HCEC 1CT (cell line): Measurements from ENCODE around the gene DNHD1.

Experiments used
- DNase-seq: peaks from one replicate; pipeline ENCODE4 v3.0.0-alpha.2; 2017

The DNHD1 gene

DNA sequence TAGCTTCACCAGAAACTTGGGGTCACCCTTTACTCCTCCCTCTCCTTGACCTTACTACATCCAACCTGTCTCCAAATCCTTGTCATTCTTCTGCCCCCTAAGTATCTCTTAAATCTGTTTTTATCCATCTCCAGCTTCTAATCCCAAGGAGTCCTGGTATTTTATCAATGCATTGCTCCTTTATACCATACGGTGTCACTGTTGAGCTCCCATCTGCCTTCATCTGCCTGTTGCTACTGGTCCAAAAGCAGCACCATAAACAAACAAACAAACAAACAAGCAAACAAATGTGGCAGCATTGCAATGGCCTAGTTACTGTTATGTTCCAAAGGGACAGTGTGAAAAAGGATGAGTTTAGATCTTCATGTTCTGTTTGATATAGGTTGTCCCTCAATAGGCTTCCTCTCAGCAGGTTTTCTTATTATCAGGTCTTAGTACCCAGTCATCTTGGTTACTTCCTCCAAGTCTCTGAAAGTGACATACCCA, 34.2 kb downstream of the DNHD1 start:
- peak; percentile 33 for DNase-seq

DNA sequence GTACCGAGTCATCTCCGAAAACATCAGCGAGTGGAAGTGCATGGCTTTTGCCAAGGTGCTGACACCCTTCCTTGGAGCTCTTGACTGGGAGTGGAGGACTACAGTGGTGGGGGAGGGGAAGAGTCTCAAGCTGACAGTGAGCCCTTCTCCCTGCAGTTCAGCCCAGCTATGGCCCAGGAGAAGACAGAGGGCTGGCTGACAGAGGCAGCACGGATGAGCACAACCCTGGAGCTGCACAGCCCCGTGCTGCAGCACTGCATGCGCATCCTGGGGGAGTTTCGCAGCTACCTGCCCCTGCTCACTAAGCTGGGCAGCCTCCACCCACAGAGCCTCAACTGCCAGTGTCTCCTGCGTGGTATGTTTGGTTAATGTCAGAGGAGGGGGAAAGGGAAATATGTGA, 41.4 kb downstream of the DNHD1 start:
- DNase-seq, result no peak

DNA sequence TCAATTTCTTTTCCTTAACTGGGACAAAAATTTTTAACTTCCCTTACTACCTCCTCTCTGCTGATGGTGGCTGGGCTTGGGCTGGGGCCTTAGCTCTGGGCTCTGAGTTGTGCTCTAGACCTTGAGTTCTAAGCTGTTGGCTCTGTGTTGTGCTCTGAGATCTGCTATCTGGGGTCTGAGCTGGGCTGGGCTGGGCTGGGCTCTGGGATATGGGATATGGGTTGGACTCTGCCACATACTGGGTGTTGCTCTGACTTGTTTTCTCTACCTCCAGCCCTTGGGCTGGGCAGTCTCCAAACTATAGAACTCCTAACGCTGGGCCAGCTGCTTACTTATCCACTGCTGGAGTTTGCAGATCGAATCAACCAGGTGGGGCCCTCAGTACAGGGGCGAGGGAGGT, 41.9 kb downstream of the DNHD1 start:
- no peak for DNase-seq

DNA sequence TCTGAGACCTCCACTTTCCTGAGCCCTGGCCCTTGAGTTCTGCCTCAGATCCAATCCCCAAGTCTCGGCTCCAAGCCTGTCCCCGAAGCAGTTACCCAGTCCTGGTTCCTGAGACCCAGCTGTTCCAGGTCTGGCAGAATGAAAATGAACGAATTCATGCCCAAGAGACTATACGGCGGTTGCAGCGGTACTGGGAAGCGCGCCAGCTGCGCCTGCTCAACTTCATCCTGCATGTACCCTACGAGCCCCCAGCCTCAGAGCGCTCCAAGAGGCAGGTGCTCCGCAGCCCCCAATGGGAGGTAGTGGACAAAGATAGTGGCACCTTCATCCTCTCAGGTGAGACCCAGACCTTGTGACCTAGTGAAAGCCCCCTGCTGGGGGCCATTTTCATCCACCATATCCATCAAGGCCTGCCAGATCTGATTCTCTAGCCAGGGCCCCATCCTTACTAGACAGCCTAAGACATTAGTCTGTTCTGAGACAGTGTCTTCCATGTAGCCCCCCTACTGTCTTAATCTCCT, 42.7 kb downstream of the DNHD1 start:
- DNase-seq, result no peak

DNA sequence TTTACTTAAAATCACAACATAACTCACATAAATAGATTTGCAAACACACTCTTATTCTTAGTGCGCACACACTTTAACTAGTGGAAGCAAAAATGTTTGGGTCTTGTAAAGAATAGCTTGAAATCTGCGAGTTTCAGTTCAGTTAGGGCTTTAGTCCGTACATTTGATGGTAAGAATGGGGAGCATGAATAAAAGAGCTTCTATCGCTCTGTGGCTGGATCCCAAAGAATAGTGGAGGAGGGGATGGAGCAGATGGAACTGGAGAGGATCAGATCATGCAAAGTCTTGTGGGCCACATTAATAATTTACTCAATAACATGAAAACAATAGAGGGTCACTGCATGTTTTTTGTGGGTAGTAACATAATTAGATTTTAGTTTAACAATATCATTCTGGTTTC, 44.3 kb downstream of the DNHD1 start:
- DNase-seq, result no peak

DNA sequence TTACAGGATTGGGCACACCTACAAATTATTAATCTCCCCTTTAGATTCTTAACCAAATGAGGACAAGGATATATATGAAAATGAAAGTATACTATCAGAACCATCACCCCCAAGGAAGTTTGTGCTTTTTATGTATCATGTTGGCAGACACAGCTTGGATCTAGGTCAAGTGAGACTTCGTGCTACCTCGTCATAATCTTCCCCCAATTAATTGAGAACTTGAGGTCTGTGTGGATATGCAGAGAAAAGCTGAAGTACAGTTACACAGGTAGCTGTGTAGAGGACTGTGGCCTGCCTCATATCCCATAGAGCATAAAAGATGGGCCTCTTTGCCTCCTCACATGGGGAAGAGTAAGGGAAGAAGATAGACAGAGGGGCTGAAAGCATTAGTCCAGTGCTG, 45.6 kb downstream of the DNHD1 start:
- no peak for DNase-seq

DNA sequence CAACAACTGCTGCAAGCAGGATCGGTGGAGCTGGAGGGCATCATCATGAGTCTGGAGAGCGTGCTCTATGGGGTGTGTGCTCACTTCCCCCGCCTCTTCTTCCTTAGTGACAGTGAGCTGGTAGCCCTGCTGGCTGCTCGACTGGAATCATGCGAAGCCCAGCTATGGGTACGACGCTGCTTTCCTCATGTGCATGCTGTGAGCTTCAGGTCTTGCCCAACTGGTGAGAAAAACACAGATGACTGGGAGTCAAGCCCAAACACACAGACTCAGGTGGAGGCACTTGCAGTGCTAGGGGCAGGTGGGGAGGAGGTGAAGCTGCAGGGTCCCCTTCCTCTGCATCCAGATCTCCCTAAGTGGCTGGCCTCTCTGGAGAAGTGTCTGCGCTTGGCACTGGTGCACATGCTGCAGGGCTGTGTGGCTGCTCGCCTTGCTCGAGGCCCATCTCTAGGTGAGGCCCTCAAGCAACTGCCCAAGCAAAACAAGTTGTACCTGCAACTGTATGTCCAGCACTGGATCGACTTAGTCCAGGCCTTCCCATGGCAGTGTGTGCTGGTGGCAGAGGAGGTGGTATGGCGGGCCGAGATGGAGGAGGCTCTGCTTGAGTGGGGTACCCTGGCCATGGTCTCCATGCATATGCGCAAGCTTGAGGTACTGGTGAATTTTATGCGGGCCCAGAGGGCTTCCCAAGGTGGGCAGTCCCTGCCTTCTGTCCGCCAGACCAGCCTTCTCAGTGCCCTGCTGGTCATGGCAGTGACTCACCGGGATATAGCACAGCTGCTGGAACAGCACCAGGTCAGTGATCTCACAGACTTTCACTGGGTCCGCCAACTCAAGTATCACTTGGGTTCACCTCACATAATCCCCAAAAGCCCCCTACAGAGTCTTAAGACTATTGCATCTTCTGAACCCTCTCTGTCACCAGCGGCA, 48.1 kb downstream of the DNHD1 start:
- peak; percentile 15 for DNase-seq

DNA sequence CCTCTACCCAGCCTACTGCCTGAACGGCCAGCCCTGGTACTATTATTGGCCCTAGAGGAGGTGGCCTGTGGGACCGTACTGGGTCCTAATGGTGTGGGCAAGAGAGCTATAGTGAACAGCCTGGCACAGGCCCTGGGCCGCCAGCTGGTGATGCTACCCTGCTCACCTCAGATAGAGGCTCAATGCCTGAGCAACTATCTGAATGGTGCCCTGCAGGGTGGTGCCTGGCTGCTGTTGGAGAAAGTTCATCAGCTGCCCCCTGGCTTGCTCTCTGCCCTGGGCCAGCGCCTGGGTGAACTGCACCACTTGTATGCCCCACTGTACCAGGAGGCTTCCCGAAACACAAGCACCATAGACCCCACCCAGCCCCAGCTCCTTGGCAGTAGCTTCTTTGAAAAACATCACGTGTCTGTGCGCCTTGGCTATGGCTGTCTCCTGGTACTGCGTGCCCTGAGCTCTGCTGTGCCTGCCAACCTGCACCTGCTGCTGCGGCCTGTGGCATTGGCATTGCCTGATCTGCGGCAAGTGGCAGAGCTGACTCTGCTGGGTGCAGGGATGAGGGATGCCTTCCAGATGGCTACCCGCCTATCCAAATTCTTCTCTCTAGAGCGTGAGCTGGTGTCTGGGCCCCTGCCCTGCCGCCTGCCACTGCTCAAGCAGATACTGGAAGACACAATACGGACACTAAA, 49.0 kb downstream of the DNHD1 start:
- DNase-seq, result no peak

DNA sequence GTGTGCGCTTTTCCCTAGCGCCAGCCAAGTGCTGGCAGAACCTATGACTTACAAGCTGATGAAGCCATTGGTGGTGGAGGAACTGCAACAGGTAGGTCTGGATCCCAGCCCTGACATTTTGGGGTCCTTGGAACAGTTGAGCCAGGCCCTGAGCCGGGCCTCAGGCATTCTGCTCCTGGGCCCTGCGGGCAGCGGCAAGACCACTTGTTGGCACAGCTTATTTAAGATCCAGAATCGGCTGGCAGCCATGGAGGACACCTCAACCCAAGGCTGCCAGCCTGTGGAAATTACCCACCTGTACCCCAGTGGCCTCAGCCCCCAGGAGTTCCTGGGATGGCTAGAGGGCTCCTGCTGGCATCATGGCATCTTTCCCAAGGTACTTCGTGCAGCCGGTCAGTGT, 49.7 kb downstream of the DNHD1 start:
- no peak for DNase-seq

DNA sequence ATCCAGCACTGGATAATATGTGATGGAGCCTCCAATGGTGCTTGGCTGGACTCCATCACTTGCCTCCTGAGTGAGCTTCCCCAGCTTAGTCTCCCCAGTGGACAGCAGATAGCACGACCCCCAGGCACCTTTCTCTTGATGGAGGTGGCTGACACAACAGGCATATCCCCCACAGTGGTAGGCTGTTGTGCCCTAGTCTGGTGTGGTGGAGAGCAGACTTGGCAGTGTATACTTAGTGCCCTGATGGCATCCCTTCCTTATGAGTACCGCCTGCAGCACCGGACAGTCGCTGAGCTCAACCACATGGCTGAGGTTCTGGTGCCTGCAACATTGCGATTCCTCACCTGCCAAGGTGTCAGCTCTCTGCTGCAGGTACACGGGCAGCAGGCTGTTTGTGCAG, 50.1 kb downstream of the DNHD1 start:
- DNase-seq, result no peak

DNA sequence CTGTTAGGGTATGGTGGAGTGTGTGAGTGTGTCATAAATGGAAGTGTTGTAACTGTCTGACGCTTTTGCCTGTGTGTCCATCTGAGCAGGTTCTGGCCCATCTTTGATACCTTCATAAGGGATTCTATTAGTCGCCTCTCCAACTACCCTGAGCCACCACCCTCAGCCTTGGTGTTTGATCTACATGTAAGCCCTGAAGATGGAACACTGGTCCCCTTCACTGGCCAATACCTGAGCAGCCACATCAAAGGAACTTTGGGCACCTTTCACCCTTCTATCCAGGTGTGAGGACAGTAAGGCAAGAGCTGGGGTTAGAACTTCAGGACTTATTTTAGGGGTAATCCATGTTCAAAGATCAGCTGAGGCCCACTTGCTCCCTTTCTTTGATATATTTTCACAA, 51.0 kb downstream of the DNHD1 start:
- DNase-seq, result no peak

DNA sequence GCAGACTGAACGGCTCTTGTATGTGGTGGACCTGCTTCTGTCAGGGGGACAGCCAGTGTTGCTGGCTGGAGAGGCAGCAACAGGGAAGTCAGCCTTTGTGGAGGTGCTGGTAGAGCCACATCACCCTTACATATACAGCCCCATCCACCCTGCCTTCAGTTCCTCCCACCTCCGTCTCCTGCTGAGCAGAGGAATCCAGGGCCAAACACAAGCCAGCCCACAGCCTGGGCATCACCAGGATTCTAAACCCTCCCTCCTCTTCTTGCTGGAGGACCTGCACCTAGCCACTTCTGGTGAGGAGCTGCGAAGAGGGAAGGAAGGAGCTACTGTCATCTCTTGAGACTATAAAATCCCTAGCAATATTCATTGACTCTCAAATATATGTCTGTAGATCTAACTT, 51.6 kb downstream of the DNHD1 start:
- no peak for DNase-seq

DNA sequence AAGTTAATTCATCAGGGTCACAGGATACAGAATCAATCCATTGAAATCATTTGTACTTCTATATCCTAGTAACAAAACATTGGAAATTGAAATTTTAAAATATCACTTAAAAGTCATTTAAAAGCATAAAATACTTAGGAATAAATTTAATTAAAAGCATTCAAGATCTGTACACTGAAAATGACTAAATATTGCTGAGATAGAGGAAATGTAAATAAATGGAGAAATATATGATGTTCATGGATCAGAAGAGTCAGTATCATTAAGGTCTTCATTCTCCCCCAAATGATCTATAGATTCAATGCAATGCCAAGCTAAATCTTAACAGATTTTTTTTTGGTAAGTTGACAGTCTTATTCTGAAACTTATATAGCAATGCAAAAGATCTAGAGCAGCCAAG, 56.6 kb downstream of the DNHD1 start:
- DNase-seq, result no peak

DNA sequence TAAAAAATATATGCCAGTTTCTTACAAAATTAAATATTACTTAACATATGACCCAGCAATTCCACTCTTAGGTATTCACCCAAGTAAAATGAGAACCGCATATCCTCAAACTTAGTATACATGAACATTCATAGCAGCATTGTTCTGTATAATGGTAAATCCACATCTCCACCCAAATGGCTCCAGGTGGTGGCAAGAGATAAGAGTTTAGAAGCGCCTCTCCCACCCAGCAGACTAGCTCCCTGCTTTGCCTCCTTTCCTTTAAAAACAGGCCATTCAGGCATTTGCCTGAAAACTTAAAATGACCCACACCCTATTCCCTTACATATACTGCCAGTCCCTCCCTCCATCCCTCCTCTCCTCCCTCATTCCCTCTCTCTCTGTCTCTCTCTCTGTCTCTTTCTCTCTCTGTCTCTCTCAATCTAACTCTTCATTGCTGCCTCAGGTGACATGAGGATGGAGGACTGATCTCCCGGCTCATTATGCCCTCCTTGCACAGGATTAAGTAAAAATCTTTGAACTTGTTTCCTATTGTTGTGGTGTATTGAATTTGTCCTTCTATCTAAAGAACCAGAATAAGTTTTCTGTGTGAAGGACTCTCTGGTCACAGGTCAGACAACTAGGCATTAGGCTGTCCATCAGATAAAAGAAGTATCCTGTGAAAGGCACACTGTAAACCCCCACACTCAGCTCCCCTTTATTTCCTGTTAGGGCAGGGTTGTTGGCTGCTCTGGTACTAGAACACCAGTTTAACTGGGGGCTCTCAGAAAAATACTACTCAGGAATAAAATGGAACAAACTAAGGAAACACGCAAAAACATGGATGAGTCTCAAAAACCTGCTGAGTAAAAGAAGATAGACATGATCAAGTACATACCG, 58.0 kb downstream of the DNHD1 start:
- no peak for DNase-seq

DNA sequence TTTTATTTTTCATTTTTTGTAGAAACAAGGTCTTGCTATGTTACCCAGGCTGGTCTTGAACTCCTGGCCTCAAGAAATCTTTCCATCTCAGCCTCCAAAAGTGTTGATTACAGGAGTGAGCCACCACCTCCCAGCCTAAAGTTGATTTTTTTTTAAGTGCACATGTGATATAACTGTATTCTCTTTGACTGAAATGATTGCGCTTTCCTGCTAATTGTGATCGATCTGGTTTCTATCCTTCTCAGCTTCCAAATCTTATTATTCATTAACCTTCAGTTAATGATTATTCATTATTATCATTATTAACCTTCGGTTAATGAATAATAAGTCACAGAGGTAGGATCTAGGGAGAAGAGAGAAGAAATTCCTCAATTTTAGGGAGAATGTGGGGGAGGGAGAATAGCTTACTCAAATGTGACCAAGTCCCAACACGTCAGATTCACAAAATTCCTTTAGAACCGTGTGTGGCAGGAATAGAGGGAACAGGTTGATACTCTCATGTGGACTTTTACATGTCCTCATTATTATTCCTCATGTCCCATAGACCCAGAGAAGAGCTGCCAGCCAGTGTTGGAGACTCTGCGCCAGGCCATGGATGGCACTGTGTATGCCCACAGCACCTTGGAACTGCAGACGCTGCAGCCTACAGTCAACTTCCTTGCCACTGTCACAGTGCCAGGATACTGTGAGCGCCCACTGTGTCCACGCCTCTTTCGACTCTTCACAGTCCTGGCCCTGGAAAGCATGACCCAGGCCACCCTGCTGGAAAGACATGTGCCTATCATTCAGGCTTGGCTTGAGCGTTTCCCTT, 59.3 kb downstream of the DNHD1 start:
- no peak for DNase-seq

DNA sequence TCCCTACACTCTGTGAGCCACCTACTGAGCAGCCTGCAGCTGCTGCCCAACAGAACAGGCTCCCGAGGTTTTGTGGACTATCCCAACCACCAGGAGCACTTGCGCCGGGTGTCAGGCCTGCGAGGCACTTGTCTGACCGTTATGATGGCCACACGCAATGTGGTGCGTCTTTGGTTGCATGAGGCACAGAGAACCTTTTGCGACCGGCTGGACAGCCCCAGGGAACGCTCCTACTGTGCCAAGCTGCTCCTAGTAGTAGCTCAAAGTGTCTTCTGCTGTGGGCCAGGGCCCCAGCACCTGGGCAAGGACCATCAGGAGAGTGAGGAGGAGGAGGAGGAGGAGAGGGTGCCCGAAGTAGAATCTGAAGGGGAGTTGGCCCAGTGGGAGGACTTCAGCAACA, 60.0 kb downstream of the DNHD1 start:
- no peak for DNase-seq

DNA sequence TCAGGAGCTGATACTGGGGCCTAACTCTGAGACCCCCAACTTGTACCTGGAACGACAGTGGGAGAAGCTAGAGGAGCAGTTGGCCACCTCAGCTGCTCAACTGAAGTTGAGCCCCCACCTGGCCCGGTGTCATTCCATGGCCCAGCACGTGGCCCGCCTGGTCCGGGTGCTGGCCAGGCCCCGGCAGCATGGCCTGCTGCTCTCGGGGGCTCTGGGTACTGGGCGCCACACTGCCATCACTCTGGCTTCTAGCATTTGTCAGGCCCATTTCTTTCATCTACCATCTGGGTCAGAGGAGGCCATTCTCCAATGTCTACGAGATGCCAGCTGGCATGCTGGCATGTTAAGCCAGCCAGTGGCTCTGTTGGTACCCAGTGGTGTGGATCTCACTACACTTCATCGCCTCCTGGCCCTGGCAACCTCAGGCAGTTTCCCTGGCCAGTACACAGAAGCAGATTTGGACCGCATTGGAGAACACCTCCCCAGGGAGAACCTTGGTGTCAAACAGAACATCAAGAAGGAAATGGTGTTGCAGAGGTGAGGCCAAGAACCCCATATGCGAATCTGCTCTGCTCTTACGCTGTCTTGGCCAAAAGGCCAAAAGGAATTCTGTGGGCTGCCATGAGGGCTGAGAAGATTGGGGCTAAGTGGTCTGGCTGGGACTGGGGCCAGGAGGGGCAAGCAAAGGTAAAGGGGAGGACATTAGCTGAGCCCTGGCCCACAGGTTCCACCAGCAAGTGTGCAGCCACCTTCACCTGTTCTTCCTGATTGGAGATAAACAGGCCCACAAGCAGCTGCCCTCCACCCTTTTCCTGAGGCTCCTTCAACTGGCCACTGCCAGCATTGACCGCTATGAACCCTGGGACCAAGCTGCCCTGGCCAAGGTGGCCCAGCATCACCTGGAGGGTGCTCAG, 60.9 kb downstream of the DNHD1 start:
- DNase-seq, result no peak

DNA sequence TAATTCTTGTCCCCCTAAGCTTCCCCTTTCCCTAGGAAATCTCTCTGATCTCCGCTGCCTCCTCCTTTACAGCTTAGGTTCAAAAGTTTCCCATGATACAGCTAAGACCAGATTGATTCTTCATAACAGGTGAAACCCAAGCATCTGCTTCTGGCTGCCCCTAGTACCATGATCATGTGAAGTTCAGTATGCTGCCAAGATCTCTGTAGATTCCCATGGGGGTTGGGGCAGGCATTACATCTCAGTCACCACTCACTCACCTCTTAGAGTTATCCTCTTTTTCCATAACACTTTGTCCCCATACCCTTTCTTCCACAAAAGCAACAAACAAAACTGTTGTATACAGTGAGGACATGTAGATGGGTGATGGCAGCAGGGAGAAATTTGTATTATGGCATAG, 62.3 kb downstream of the DNHD1 start:
- no peak for DNase-seq

DNA sequence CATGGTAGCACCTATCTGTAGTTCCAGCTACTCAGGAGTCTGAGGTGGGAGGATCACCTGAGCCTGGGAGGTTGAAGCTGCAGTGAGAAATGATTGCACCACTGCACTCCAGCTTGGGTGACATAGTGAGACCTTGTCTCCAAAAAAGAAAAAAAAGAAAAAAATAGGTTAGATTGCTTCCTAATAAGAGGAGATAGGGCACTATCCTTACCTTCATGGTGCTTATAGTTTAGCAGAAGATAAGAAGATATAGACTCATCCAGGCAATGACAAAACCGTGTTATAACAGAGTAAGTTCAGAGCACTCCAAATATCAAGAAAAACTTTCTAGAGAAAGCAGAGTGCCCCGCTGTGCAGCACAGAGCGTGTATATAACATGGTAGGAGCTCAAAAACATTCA, 64.2 kb downstream of the DNHD1 start:
- DNase-seq, result no peak

DNA sequence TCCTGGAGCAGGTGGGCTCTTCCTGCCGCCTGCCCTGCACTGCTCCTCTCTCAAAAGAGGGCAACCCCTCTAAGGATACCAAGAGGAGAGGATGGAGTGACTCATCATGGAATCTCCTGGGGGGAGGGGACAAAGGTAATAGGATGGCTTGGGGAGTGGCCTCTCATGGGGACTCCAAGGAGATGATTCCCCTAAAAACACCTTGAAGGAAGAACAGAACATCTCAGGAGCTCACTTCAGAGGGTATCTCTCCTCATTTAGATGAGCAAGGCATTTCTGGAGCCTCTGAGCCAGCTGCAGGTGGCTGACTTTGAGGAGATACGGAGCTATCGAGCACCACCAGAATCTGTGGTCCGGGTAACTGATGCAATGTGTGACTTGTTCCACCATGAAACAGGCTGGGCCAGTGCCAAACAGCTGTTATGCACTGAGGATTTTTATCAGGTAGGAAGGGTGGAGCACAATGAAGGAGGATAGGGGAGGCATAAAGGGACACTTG, 66.1 kb downstream of the DNHD1 start:
- DNase-seq, result no peak

DNA sequence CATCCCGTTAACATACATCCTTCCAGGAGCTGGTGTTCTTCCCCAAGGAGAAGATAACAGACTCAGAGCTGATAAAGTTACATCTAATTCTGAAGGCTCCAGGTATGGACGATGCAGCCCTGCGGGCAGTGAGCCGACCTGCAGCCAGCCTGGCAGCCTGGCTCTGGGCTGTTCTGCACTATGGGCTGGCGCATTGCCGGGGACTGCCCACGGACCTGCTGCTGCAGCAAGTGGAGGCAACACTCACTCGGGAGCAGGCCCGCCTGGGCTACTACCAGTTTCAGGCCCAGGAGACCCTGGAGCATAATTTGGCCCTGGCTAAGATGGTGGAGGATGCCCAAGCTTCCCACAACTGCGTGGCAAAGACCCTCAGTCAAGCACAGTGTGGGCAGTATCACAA, 66.6 kb downstream of the DNHD1 start:
- DNase-seq, result no peak
